ENCODE data around the gene DOLPP1. TPM values are rescaled to one million over a fixed set of nuclear protein-coding genes. Genes with fewer than 3 reads are reported as not detected.

Gene DOLPP1
- total RNA-seq, 1 experiment from 2014 or later, result 18.5 TPM

DNA sequence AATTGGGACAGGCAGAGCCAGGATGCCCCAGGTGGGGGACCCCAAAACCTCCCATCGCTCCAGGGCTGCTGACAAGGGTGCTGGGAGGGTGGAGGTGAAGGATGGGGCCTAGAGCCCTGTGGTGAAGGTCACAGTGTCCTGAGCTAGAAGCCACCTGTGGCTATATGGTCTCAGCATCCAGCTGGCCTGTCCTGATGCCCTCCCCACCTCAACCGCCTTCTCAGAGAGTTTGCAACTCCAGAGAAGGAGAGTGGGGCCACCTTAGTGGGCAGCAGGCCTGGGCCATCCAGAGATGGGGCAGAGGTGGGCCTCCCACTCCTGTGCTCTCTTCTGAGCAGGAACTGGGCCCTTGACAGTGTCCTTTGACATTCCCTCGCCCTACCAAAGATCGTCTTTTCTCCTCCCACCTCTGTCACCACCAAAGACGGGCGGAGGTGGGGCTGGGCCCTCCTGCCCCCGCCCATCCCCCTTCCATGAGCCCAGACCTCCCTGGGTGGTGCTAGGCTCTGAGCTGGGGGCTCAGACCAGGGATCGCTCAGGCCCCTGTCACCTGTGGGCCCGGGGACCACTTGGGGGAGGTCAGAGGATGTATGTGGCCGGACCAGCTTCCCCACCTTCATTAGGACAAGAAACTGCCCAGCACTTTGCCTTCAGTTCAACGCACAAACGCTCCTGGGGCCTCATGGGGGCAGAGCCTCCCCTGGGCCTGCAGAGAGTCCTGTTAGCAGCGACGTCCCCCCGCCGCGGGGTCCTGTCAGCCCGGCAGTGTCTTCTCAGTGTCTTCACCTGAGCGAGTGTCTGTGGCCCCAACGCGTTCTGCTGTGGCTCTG, 10.0 kb upstream of the DOLPP1 start:
- peaks cover 19% of the 10 kb centered on the region for H3K36me3 Mint-ChIP-seq (ENCODE audit: insufficient read depth, unreplicated experiment)
- no peak overlapping the region for H3K4me3 Mint-ChIP-seq (ENCODE audit: unreplicated experiment)
- no peaks in the 10 kb centered on the region for H3K4me1 Mint-ChIP-seq (ENCODE audit: insufficient read depth, unreplicated experiment)
- TF ChIP-seq, protein P1, sequence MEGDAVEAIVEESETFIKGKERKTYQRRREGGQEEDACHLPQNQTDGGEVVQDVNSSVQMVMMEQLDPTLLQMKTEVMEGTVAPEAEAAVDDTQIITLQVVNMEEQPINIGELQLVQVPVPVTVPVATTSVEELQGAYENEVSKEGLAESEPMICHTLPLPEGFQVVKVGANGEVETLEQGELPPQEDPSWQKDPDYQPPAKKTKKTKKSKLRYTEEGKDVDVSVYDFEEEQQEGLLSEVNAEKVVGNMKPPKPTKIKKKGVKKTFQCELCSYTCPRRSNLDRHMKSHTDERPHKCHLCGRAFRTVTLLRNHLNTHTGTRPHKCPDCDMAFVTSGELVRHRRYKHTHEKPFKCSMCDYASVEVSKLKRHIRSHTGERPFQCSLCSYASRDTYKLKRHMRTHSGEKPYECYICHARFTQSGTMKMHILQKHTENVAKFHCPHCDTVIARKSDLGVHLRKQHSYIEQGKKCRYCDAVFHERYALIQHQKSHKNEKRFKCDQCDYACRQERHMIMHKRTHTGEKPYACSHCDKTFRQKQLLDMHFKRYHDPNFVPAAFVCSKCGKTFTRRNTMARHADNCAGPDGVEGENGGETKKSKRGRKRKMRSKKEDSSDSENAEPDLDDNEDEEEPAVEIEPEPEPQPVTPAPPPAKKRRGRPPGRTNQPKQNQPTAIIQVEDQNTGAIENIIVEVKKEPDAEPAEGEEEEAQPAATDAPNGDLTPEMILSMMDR (IDR thresholded peaks at IDR 0.05; ENCODE audit: unreplicated experiment), result no peak
- POLR2A ChIA-PET, result no interaction called here
- no peaks in the 10 kb centered on the region for H3K9me3 Mint-ChIP-seq (ENCODE audit: unreplicated experiment)
- CTCF ChIA-PET, result interaction anchor here (0.6 kb wide), 2 partner anchors 43 to 337 kb away, joined by 3 to 4 read pairs; partner anchors contain the start of gene SH3GLB2
- BruUV-seq (replicated peaks), result no TSS peak
- no peak overlapping the region for H3K27ac Mint-ChIP-seq (ENCODE audit: low read depth, unreplicated experiment)
- intact Hi-C loops (cut with micrococcal nuclease), result no loop called here
- no peak for DNase-seq (ENCODE audit: unreplicated experiment)
- H3K27me3 Mint-ChIP-seq (ENCODE audit: insufficient read depth, unreplicated experiment), result no peaks in the 10 kb centered on the region

- no TSS peak for BruUV-seq (replicated peaks)
- TF ChIP-seq, protein P1 (IDR thresholded peaks at IDR 0.05; ENCODE audit: unreplicated experiment), result no peak
- Mint-ChIP-seq H3K4me3 (ENCODE audit: unreplicated experiment) (no peak overlapping the region), H3K36me3 (ENCODE audit: insufficient read depth, unreplicated experiment) (peaks cover 12% of the 10 kb centered on the region), H3K27ac (ENCODE audit: low read depth, unreplicated experiment) (no peak overlapping the region), H3K4me1 (ENCODE audit: insufficient read depth, unreplicated experiment) (no peaks in the 10 kb centered on the region), H3K27me3 (ENCODE audit: insufficient read depth, unreplicated experiment) (no peaks in the 10 kb centered on the region), H3K9me3 (ENCODE audit: unreplicated experiment) (no peaks in the 10 kb centered on the region)
- ChIA-PET CTCF (interaction anchor here (0.5 to 0.6 kb wide), 2 partner anchors 306 to 338 kb away, joined by 3 to 4 read pairs; no protein-coding TSS in a partner anchor), POLR2A (no interaction called here)
- no peak for DNase-seq (ENCODE audit: unreplicated experiment)
- intact Hi-C loops (cut with micrococcal nuclease), result no loop called here
Observed at GRCh38 chr9:129071526-129072126, 9.3 kb upstream of the DOLPP1 start.

DNA sequence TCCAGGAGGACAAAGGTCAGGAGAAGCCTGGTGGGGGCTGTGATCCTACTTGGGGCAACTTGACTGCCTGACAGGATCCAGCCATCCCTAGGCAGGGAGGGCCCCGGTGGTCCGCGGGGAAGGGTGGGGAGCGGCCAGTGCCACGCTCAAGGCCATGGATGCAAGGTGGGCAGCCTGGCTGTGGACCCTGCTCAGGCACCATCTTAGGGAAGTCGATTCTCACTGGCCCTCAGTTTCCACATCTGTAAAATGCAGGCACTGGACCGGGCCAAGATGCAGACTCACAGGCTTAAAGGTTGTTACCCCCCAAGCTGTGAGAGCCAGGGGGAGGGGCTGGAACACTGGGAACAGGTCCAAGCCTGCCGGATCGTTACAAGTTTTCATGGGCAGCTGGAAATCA, 8.7 kb upstream of the DOLPP1 start:
- no peak overlapping the region for H3K4me3 Mint-ChIP-seq (ENCODE audit: unreplicated experiment)
- DNase-seq (ENCODE audit: unreplicated experiment), result no peak
- CTCF ChIA-PET, result interaction anchor here (0.5 kb wide), 1 partner anchor 307 kb away, joined by 3 read pairs; no protein-coding TSS in a partner anchor
- TF ChIP-seq, protein P1 (IDR thresholded peaks at IDR 0.05; ENCODE audit: unreplicated experiment), result no peak
- H3K27ac Mint-ChIP-seq (ENCODE audit: low read depth, unreplicated experiment), result no peak overlapping the region
- peaks cover 7% of the 10 kb centered on the region for H3K36me3 Mint-ChIP-seq (ENCODE audit: insufficient read depth, unreplicated experiment)
- no peaks in the 10 kb centered on the region for H3K9me3 Mint-ChIP-seq (ENCODE audit: unreplicated experiment)
- intact Hi-C loops (cut with micrococcal nuclease), result no loop called here
- H3K27me3 Mint-ChIP-seq (ENCODE audit: insufficient read depth, unreplicated experiment), result no peaks in the 10 kb centered on the region
- H3K4me1 Mint-ChIP-seq (ENCODE audit: insufficient read depth, unreplicated experiment), result no peaks in the 10 kb centered on the region
- no TSS peak for BruUV-seq (replicated peaks)
- POLR2A ChIA-PET, result interaction anchor here (0.6 kb wide), 1 partner anchor 253 kb away, joined by 3 read pairs; no protein-coding TSS in a partner anchor

- Mint-ChIP-seq H3K27me3 (ENCODE audit: insufficient read depth, unreplicated experiment) (no peaks in the 10 kb centered on the region), H3K9me3 (ENCODE audit: unreplicated experiment) (no peaks in the 10 kb centered on the region), H3K27ac (ENCODE audit: low read depth, unreplicated experiment) (no peak overlapping the region), H3K4me3 (ENCODE audit: unreplicated experiment) (no peak overlapping the region), H3K4me1 (ENCODE audit: insufficient read depth, unreplicated experiment) (no peaks in the 10 kb centered on the region), H3K36me3 (ENCODE audit: insufficient read depth, unreplicated experiment) (no peaks in the 10 kb centered on the region)
- no peak for DNase-seq (ENCODE audit: unreplicated experiment)
- CTCF ChIA-PET, result interaction anchor here (0.5 to 0.9 kb wide), 3 partner anchors 69 to 764 kb away, joined by 3 to 9 read pairs (median 3); no protein-coding TSS in a partner anchor
- BruUV-seq (replicated peaks), result no TSS peak
- intact Hi-C loops (cut with micrococcal nuclease), result no loop called here
- POLR2A ChIA-PET, result no interaction called here
- TF ChIP-seq, protein P1 (IDR thresholded peaks at IDR 0.05; ENCODE audit: unreplicated experiment), result no peak
Observed at GRCh38 chr9:129073404-129073803, 7.5 kb upstream of the DOLPP1 start.
